B cell (primary cell): ENCODE results near the gene USP12. TPM values are rescaled to one million over a fixed set of nuclear protein-coding genes. Genes with fewer than 3 reads are reported as not detected.

Experiments
- ATAC-seq: fragments of 200-7000 bp; cut with Tn5 transposase; one replicate; pipeline ENCODE4 v1.10.0; 2021; ENCODE audit warnings: low read depth, mild to moderate bottlenecking, moderate number of reproducible peaks, moderate library complexity
- CTCF ChIA-PET: fragments of 350-600 bp; sonication (Branson Sonifier 250); formaldehyde crosslinking; loops from one replicate; lab custom pipeline; 2021; ENCODE audit warnings: antibody characterized with exemption, inconsistent platforms; lab: Charles Lee
- POLR2A ChIA-PET: fragments of 350-600 bp; sonication (Branson Sonifier 250); formaldehyde crosslinking; loops from one replicate; lab custom pipeline; 2021; ENCODE audit warnings: antibody characterized with exemption; lab: Charles Lee
- DNase-seq: peaks from one replicate; pipeline ENCODE4 v3.0.0; 2013
- H2AFZ ChIP-seq: 2 replicates; pipeline ENCODE4 v1.6.1; 2012; ENCODE audit warnings: mild to moderate bottlenecking, low read depth, low read length; ENCODE audit not compliant: insufficient read depth, poor library complexity, severe bottlenecking
- H3K27ac ChIP-seq, 2 donors: 1 replicate in 1 of 2; 2 replicates in 1 of 2; pipeline ENCODE4 v1.5.1; 2012 to 2013; ENCODE audit warnings: low read length in 2 of 2, mild to moderate bottlenecking in 2 of 2, moderate library complexity in 1 of 2
- H3K27me3 ChIP-seq, 4 experiments: fragments of 200-600 bp in 1 of 4; sonication (generic) in 1 of 4; replicated peaks in 1 of 4; 1 replicate in 2 of 4; 2 replicates in 2 of 4; pipeline versions ENCODE4 v1.6.1 to v1.7.0; 2013 to 2016; ENCODE audit warnings: low read length in 3 of 4, mild to moderate bottlenecking in 2 of 4, mixed read lengths in 1 of 4, moderate library complexity in 1 of 4; ENCODE audit not compliant: insufficient read depth in 4 of 4, control insufficient read depth in 3 of 4; ENCODE audit errors: control extremely low read depth in 1 of 4
- H3K36me3 ChIP-seq, 2 experiments: replicated peaks in 1 of 2; 1 replicate in 1 of 2; 2 replicates in 1 of 2; pipeline versions ENCODE4 v1.6.1 to v1.7.1; 2013; ENCODE audit warnings: low read length in 1 of 2; ENCODE audit not compliant: insufficient read depth in 2 of 2, control insufficient read depth in 1 of 2; ENCODE audit errors: control extremely low read depth in 1 of 2, extremely low read depth in 1 of 2
- H3K4me1 ChIP-seq, 2 donors: fragments of 200-600 bp in 1 of 2; sonication (generic) in 1 of 2; 1 replicate in 1 of 2; 2 replicates in 1 of 2; pipeline versions ENCODE4 v1.5.1 to v1.6.1; 2013 to 2017; ENCODE audit warnings: low read length in 2 of 2; ENCODE audit not compliant: control insufficient read depth in 2 of 2, insufficient read depth in 2 of 2
- H3K4me2 ChIP-seq: replicated peaks from 2 replicates; pipeline ENCODE3; 2012; ENCODE audit warnings: mild to moderate bottlenecking, low read depth, low read length; ENCODE audit not compliant: poor library complexity, severe bottlenecking
- H3K4me3 ChIP-seq, 5 experiments: fragments of 200-600 bp in 1 of 5; sonication (generic) in 1 of 5; 1 replicate in 3 of 5; 2 replicates in 2 of 5; pipeline versions ENCODE4 v1.5.1 to v1.7.0; 2011 to 2016; ENCODE audit warnings: low read length in 4 of 5, mild to moderate bottlenecking in 4 of 5, low read depth in 2 of 5, control low read depth in 1 of 5, moderate library complexity in 1 of 5; ENCODE audit not compliant: insufficient read depth in 1 of 5; ENCODE audit errors: control extremely low read depth in 1 of 5, extremely low read depth in 1 of 5
- H3K79me2 ChIP-seq: fragments of 200-600 bp; sonication (generic); one replicate; pipeline ENCODE4 v1.6.0; 2016; ENCODE audit warnings: low read length; ENCODE audit not compliant: control insufficient read depth, insufficient read depth
- H3K9ac ChIP-seq: fragments of 200-600 bp; sonication (generic); 2 replicates; pipeline ENCODE4 v1.6.1; 2017; ENCODE audit warnings: mild to moderate bottlenecking, low read length, moderate library complexity
- H3K9me3 ChIP-seq, 3 donors: one replicate each; pipeline versions ENCODE4 v1.6.1 to v1.7.1; 2013; ENCODE audit warnings: low read length in 2 of 3; ENCODE audit not compliant: control insufficient read depth in 2 of 3, insufficient read depth in 1 of 3; ENCODE audit errors: control extremely low read depth in 1 of 3
- H4K20me1 ChIP-seq: 2 replicates; pipeline ENCODE4 v1.6.0; 2012; ENCODE audit warnings: mild to moderate bottlenecking, low read length; ENCODE audit not compliant: insufficient read depth, control insufficient read depth, poor library complexity, severe bottlenecking
- H3K27ac Mint-ChIP-seq: one replicate; pipeline ENCODE4 v1.8.0; 2021; ENCODE audit warnings: mixed read lengths
- H3K27me3 Mint-ChIP-seq: one replicate; pipeline ENCODE4 v1.8.0; 2021; ENCODE audit warnings: mixed read lengths
- H3K4me1 Mint-ChIP-seq: one replicate; pipeline ENCODE4 v1.8.0; 2021; ENCODE audit warnings: mixed read lengths
- H3K4me3 Mint-ChIP-seq: one replicate; pipeline ENCODE4 v1.8.0; 2021; ENCODE audit warnings: mixed read lengths
- H3K9me3 Mint-ChIP-seq: one replicate; pipeline ENCODE4 v1.8.0; 2022; ENCODE audit warnings: mixed read lengths; ENCODE audit not compliant: insufficient read depth
- CTCF ChIP-seq: fragments of 200-600 bp; IDR thresholded peaks from one replicate; pipeline ENCODE4 v1.8.0; 2022; ENCODE audit warnings: antibody characterized with exemption, mild to moderate bottlenecking
- EZH2 ChIP-seq: IDR thresholded peaks from 2 replicates; pipeline ENCODE4 v1.6.1; 2012; ENCODE audit warnings: borderline replicate concordance, low read depth, mild to moderate bottlenecking, moderate library complexity, low read length; ENCODE audit not compliant: insufficient read depth, poor library complexity, severe bottlenecking
- WGBS: methylation state at CpG from one replicate; pipeline ENCODE4 v1.1.5; 2013; ENCODE audit warnings: missing lambda C conversion rate; ENCODE audit not compliant: insufficient coverage; 5-methylcytosine and 5-hydroxymethylcytosine counted together
- intact Hi-C: fragments of 100-400 bp; cut with micrococcal nuclease; formaldehyde crosslinking; loops from one replicate; pipeline ENCODE4 v1.10.0; 2022
- polyA plus RNA-seq: library from polyadenylated mRNA; depleted of rRNA; stranded (reverse); fragments of >200 nt; gene quantifications from 2 replicates; pipeline ENCODE4 v1.2.3, GENCODE V29; 2012
- total RNA-seq, 2 donors: library from RNA; stranded (reverse); fragments of 120-200 nt in 1 of 2; gene quantifications; 1 replicate in 1 of 2; 2 replicates in 1 of 2; pipeline versions ENCODE4 v1.2.3 to v1.2.4, GENCODE V29; 2013 to 2022

USP12 gene
- total and polyA plus RNA-seq, 2 donors (not counting 1 experiment from before 2014, with no cell fraction given), result 21.7 to 46.3 TPM

- Histone ChIP-seq H3K4me2 (no peak overlapping the region), H2AFZ (no peak overlapping the region), H3K79me2 (no peaks in the 10 kb centered on the region), H4K20me1 (no peaks in the 10 kb centered on the region), H3K9ac (no peak overlapping the region), H3K27ac (no peak overlapping the region), H3K4me1 (peaks cover 8 to 18% of the 10 kb centered on the region in 2 donors), H3K4me3 (no peak overlapping the region), H3K27me3 (no peaks in the 10 kb centered on the region), H3K9me3 (no peaks in the 10 kb centered on the region), H3K36me3 (no peaks in the 10 kb centered on the region)
- ChIA-PET CTCF (no interaction called here), POLR2A (no interaction called here)
- 10% methylated on average over 1 of the region's 6 CpGs for WGBS
- no peaks in the 10 kb centered on the region for H3K9me3 Mint-ChIP-seq
- peaks cover 5% of the 10 kb centered on the region for H3K27me3 Mint-ChIP-seq
- no peak overlapping the region for H3K4me3 Mint-ChIP-seq
- no peak for ATAC-seq
- intact Hi-C loops, result no loop called here
- H3K27ac Mint-ChIP-seq, result no peak overlapping the region
- peaks cover 32% of the 10 kb centered on the region for H3K4me1 Mint-ChIP-seq
- no peak for TF ChIP-seq EZH2
- TF ChIP-seq CTCF, result no peak
- no peak for DNase-seq
These were observed 128.6 kb downstream of the USP12 start for GRCh38 chr13:27043013-27043412.

GRCh38 chr13:27041341-27041740, 130.3 kb downstream of the USP12 start:
- H2AFZ ChIP-seq, result no peak overlapping the region
- no peak overlapping the region for H3K27ac Mint-ChIP-seq
- TF ChIP-seq CTCF, result no peak
- TF ChIP-seq EZH2, result no peak
- no peaks in the 10 kb centered on the region for H3K9me3 Mint-ChIP-seq
- no peaks in the 10 kb centered on the region for H3K27me3 ChIP-seq
- WGBS, result 86% methylated on average over 4 of the region's 6 CpGs
- H4K20me1 ChIP-seq, result no peaks in the 10 kb centered on the region
- no peak overlapping the region for H3K4me3 Mint-ChIP-seq
- no peak overlapping the region for H3K9ac ChIP-seq
- POLR2A ChIA-PET, result no interaction called here
- no peak overlapping the region for H3K4me2 ChIP-seq
- no peak overlapping the region for H3K27ac ChIP-seq
- CTCF ChIA-PET, result no interaction called here
- H3K79me2 ChIP-seq, result no peaks in the 10 kb centered on the region
- no peaks in the 10 kb centered on the region for H3K36me3 ChIP-seq
- H3K9me3 ChIP-seq, result peaks cover 0 to 1% (median 0%) of the 10 kb centered on the region in 3 donors
- peaks cover 5% of the 10 kb centered on the region for H3K27me3 Mint-ChIP-seq
- ATAC-seq (no peak), DNase-seq (no peak)
- intact Hi-C loops, result no loop called here
- H3K4me1 ChIP-seq, result peaks cover 8 to 18% of the 10 kb centered on the region in 2 donors
- H3K4me1 Mint-ChIP-seq, result peaks cover 30% of the 10 kb centered on the region
- no peak overlapping the region for H3K4me3 ChIP-seq
